AG08395 (cell line): Measurements from ENCODE around the gene MRPL39.

Source experiments
- DNase-seq: peaks from one replicate; pipeline ENCODE4 v3.0.0; 2012; ENCODE audit warnings: mixed read lengths, low spot score

Gene MRPL39

GRCh38 chr21:25614441-25614840 lies 7.2 kb upstream of the MRPL39 start:
- DNase-seq, result no peak

- DNase-seq, result peak; percentile 84
These were observed 910 bp upstream of the MRPL39 start for GRCh38 chr21:25608044-25608737.

- DNase-seq, result no peak
These were observed 17.4 kb downstream of the MRPL39 start for GRCh38 chr21:25589887-25590286.

GRCh38 chr21:25586791-25587190 lies 20.5 kb downstream of the MRPL39 start:
- DNase-seq, result no peak

GRCh38 chr21:25586326-25586725 lies 21.0 kb downstream of the MRPL39 start:
- no peak for DNase-seq

GRCh38 chr21:25584833-25585676 lies 22.2 kb downstream of the MRPL39 start:
- DNase-seq, result no peak

- no peak for DNase-seq
These were observed 23.7 kb downstream of the MRPL39 start for GRCh38 chr21:25583370-25584130.

- DNase-seq, result no peak
These were observed 24.4 kb downstream of the MRPL39 start for GRCh38 chr21:25582888-25583287.

GRCh38 chr21:25582164-25582790 lies 25.0 kb downstream of the MRPL39 start:
- DNase-seq, result no peak

- DNase-seq, result no peak
These were observed 25.7 kb downstream of the MRPL39 start for GRCh38 chr21:25581582-25581981.

- no peak for DNase-seq
These were observed 26.4 kb downstream of the MRPL39 start for GRCh38 chr21:25580912-25581260.

GRCh38 chr21:25579226-25580013 lies 27.9 kb downstream of the MRPL39 start:
- DNase-seq, result no peak

- DNase-seq, result no peak
These were observed 29.0 kb downstream of the MRPL39 start for GRCh38 chr21:25578056-25578961.

- no peak for DNase-seq
These were observed 29.7 kb downstream of the MRPL39 start for GRCh38 chr21:25577424-25578055.

GRCh38 chr21:25573409-25574206 lies 33.7 kb downstream of the MRPL39 start:
- peak; percentile 81 for DNase-seq

GRCh38 chr21:25572861-25573310 lies 34.4 kb downstream of the MRPL39 start:
- DNase-seq, result no peak

GRCh38 chr21:25571726-25572121 lies 35.6 kb downstream of the MRPL39 start:
- DNase-seq, result no peak

- no peak for DNase-seq
These were observed 37.6 kb downstream of the MRPL39 start for GRCh38 chr21:25569711-25570110.

- DNase-seq, result no peak
These were observed 38.2 kb downstream of the MRPL39 start for GRCh38 chr21:25569084-25569483.
